ENCODE data around the gene CDKAL1. TPM values are rescaled to one million over a fixed set of nuclear protein-coding genes. Genes with fewer than 3 reads are reported as not detected.

The CDKAL1 gene
- total and polyA plus RNA-seq, 9 of the 15 experiments (the other 6 are each of a cell fraction or from before 2014, with no cell fraction given): 11.2 to 36.3 (median 20.1) TPM

DNA sequence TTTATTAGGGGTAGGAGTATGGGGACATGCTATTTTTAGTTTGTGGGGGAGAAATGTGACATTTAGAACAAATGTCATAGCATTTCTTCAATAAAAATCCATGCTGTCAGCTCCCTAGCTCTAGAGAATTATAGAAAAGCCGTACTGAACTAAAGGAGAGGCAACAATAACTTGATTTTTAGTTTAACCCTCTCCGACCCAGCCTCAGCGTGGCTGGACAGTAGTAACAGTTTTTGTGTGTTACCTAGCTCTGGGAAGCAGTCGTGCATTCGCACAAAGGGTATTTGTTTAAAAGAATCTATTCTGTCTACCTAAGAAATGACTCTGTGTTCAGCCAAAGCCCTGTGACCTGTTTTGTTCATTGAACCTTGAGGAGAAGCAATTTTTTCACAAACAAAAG is 616.9 kb downstream of the CDKAL1 start (continued):
- no peak for TF ChIP-seq RBM22 (IDR thresholded peaks at IDR 0.05; ENCODE audit: low read depth, low read length, poor library complexity, severe bottlenecking)
- no peak for TF ChIP-seq RBM25 (IDR thresholded peaks at IDR 0.05; ENCODE audit: low read depth, low read length, severe bottlenecking)
- no peak for TF ChIP-seq SMARCA5 (IDR thresholded peaks at IDR 0.05)

- ChIA-PET POLR2A (no interaction called here), CTCF (ENCODE audit: low intra/inter-chr PET ratio) (no interaction called here)
- H3K36me3 ChIP-seq (ENCODE audit: control insufficient read depth, insufficient read depth, low read length): no peaks in the 10 kb centered on the region
- H3K9ac ChIP-seq (ENCODE audit: insufficient read depth in 1 of 2, low read depth in 2 of 2, low read length in 2 of 2): no peak overlapping the region
- no TSS peak for BruUV-seq (replicated peaks)
- no peak for DNase-seq (ENCODE audit: extremely low read depth in 1 of 4, low spot score in 3 of 4)
- no peaks in the 10 kb centered on the region for H3K9me1 ChIP-seq (ENCODE audit: control insufficient read depth, insufficient read depth, low read length)
- intact Hi-C loops (cut with micrococcal nuclease): no loop called here
- no peaks in the 10 kb centered on the region for H3K79me2 ChIP-seq (ENCODE audit: control insufficient read depth, insufficient read depth, low read length)
- no peak overlapping the region for H3K4me3 ChIP-seq
- no peak overlapping the region for H3K4me2 ChIP-seq (ENCODE audit: insufficient read depth, low read length)
- in situ Hi-C loops (cut with MboI): no loop called here
- no peaks in the 10 kb centered on the region for H4K20me1 ChIP-seq (replicated peaks; ENCODE audit: control insufficient read depth, insufficient read depth, low read length)
- no peak overlapping the region for H3K27ac ChIP-seq (ENCODE audit: extremely low read depth, low read depth, low read length)
- no peak for FAIRE-seq
- H3K27me3 ChIP-seq (ENCODE audit: control insufficient read depth in 2 of 2, insufficient read depth in 2 of 2, low read length in 2 of 2): no peaks in the 10 kb centered on the region
- ATAC-seq: no peak
- H3K4me1 ChIP-seq (replicated peaks in 1 of 2; ENCODE audit: control insufficient read depth in 2 of 2, insufficient read depth in 2 of 2, low read length in 2 of 2): no peaks in the 10 kb centered on the region
- 61% methylated on average over 5 of the region's 5 CpGs for WGBS (ENCODE audit: insufficient coverage, low coverage, missing lambda C conversion rate)
- no peak overlapping the region for H2AFZ ChIP-seq (ENCODE audit: low read depth, low read length)
- no peaks in the 10 kb centered on the region for H3K9me3 ChIP-seq (replicated peaks; ENCODE audit: control insufficient read depth, insufficient read depth, low read depth, low read length)
- TF ChIP-seq LEF1 (IDR thresholded peaks at IDR 0.05): no peak
- no peak for TF ChIP-seq PTTG1 (tag; IDR thresholded peaks at IDR 0.05; ENCODE audit: low read depth)
- TF ChIP-seq MTA1 (IDR thresholded peaks at IDR 0.05; ENCODE audit: borderline replicate concordance): no peak
- no peak for TF ChIP-seq CC2D1A (IDR thresholded peaks at IDR 0.05)
- TF ChIP-seq TAF1 (IDR thresholded peaks at IDR 0.05; ENCODE audit: control insufficient read depth, extremely low read depth, insufficient read depth, low read length, severe bottlenecking): no peak
- no peak for TF ChIP-seq ZNF174 (CRISPR knock-in tag; IDR thresholded peaks at IDR 0.05)
- TF ChIP-seq CBX3 (IDR thresholded peaks at IDR 0.05; ENCODE audit: borderline replicate concordance in 1 of 2, low read length in 2 of 2): no peak
- no peak for TF ChIP-seq SRSF3 (IDR thresholded peaks at IDR 0.05; ENCODE audit: insufficient read depth, low read length)
- no peak for TF ChIP-seq GATAD2B (IDR thresholded peaks at IDR 0.05; ENCODE audit: borderline replicate concordance)
- no peak for TF ChIP-seq NR2F6 (CRISPR knock-in tag; IDR thresholded peaks at IDR 0.05)
- no peak for TF ChIP-seq NFATC3 (IDR thresholded peaks at IDR 0.05)
These were observed 617.3 kb downstream of the CDKAL1 start for GRCh38 chr6:21151530-21151929.

Data from K562 (cell line).